Measurements from ENCODE around the gene MBL2.

MBL2 gene

DNA sequence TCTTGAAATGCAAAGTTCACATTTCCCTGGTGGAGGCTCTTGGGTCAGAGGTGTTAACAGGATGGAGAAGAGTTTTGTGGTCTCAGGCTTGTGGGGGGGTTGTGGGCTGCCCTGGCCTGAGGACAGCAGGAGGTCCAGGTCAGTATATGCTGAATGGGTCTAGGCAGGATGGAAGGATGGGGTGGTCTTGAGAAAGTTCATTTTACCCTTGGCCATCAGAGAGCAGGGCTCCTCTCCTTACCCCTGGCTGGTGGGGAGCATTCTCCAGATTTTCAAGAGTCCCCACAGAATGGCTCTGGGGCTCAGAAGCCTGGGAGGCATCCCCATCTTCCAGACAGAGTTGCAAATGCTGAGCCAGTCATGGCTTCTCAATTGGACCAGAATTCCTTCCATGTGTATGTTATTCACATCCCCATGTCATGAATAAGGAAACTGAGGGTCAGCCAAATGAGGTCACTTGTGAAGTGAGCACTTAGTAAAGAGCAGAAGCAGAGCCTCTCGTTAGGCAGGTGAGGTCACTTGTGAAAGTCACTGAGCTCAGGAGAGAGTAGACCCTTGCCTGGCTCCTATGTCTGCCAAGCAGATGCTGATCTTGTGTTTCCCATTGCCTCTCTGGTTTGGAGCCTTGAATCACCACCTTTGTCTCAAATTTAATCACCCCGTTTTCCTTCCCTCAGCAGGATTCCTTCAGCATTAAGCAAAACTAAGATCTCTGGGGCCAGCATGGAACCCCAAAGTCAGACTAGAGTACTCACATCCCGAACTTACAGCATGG, 33.0 kb downstream of the MBL2 start:
- no peak for DNase-seq

DNA sequence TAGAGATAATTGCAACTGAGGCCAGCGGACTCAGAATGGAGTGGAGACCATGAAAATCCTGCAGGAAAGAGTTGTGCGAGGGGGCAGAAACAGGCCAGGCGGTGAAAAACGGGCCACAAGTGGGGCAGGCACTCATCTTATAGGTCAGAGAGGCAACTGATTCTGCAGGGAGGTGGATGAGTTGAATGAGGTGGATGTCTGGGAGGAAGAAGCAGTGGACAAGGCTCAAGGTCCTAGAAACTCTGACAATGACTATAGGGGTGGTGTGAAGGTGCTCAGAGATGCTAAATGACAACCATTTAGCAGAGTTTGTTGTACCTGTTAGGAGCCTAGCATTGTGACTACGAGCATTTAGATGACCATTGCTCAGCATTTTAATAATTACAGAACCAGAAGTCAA, 33.6 kb downstream of the MBL2 start:
- DNase-seq: no peak

DNA sequence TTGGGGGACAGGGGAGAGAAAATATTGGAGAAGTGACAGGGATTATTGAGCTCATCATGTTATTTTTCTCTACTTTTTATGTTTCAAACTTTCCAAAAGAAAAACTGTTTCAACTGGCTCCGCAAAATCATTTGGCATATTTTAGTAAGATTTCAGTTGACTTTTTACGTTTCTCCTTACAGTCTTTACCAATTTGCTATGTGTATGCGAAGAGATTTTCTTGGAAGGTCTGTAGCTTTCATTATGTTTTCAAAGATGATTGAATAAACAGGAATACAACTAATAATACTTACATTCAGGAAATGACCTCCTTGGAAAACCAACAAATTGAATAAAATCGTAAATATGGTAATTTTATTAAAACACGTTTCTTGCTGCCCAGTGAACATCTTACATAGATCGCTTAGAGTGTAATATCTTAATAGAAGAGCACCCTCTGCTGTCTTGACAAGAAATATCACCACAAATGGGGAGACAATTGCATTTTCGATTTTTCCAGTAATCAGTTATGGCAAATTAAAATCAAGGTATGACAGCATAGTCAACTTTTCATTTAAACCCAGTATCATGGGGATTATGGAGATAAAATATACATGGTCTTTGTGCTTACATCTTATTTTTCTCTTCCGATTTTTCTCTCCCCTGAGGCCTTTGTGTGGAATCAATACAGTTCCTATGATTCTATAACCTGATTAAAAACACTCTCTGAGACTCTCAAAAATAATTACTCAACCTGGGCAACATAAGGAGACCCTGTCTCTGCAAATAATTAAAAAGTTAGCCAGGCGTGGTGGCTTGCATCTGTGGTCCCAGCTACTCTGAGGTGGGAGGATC, 43.1 kb downstream of the MBL2 start:
- DNase-seq: no peak

DNA sequence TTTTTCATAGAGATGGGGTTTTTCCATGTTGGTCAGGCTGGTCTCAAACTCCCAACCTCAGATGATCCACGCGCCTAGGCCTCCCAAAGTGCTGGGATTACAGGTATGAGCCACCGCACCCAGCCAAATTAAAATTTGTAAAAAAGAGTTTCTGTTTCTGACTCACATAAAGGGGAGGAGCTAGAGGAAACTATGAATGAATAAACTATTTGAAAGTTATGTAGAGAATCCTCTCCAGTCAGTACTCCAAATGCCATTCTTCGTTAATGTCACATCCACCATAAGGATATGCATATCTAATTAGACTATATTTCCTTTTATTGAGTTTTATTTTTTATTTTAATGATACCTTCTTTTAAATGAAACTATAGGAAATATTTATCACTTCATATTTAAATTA, 52.6 kb downstream of the MBL2 start:
- DNase-seq: no peak
